Hippocampal formation (tissue), 2 donors: Measurements from ENCODE around the gene SKIDA1.

Experiments used
- DNase-seq, 2 donors: peaks; one replicate each; lab custom pipeline; 2025; lab: John Stamatoyannopoulos, UW

The SKIDA1 gene

DNA sequence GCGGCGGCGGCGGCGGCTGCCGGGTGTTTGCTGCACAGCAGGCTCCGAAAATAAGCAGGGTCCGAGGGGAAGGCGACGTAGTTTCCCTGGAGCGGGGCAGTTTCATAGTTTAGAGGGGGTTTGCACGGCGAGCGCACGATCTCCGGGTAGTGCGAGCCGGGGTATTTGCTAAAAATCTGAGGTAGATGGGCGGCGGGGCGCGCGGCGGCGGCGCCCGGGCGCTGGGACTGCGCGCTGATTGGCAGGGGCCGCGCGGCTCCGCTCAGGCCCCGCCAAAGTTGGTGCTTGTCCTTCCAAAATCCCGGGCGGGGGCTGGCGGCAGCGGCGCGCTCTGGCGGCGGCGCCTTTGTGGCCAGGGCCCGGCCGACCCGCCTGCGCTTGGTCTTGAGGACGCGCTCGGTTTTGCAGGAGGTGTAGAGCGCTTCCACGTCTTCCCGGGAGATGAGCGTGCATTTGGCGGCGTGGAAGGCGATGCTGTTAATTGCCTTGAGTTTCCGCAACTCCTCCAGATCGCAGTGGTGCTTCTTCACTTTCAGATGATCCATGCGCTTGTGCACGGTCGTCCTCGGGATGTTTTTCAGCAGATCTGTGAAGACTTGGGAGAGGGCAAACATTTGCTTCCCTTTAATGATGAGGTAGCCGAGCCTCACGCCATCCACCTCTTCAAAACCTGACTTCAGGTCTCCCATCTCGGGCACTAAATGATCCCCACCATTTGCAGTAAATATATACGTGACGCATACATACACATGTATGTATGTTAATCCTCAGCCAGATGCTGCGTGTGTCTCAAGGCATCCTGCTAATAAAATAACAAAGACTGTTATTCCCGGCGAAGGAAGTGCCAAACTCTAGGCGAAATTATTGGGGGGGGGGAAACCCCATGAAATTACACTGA, 8.1 kb downstream of the SKIDA1 start:
- peak in 1 of 2 donors; percentile 54 for DNase-seq

GRCh38 chr10:21516242-21517131, 9.0 kb downstream of the SKIDA1 start:
- peak; percentile 64 to 66 for DNase-seq

- DNase-seq, result no peak
Measured at GRCh38 chr10:21515361-21516241, 9.9 kb downstream of the SKIDA1 start.

DNA sequence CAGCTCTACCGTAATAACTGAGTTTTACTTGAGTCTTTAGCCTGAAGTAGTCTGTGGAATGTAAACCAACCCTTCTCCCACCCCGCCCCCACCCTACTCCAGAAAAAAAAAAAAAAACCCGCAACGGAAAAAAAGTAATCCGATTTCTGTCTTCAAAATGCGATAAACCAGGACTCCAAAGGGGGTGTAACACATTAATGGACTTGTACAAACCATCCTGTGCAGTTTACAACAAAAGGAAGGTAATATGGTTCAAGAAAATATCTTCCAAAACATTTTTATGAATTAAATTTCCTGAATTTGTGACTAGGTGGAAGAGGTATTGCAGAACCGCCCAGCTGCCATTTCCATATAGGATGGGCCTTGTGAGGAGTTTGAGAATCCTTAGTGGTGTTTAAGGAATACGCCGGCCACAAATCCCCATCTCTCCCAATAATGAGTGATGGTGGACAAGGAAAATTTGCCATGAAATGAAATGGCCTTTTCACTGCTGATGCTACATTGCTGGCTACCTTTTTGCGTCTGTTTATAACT, 10.6 kb downstream of the SKIDA1 start:
- no peak for DNase-seq

DNA sequence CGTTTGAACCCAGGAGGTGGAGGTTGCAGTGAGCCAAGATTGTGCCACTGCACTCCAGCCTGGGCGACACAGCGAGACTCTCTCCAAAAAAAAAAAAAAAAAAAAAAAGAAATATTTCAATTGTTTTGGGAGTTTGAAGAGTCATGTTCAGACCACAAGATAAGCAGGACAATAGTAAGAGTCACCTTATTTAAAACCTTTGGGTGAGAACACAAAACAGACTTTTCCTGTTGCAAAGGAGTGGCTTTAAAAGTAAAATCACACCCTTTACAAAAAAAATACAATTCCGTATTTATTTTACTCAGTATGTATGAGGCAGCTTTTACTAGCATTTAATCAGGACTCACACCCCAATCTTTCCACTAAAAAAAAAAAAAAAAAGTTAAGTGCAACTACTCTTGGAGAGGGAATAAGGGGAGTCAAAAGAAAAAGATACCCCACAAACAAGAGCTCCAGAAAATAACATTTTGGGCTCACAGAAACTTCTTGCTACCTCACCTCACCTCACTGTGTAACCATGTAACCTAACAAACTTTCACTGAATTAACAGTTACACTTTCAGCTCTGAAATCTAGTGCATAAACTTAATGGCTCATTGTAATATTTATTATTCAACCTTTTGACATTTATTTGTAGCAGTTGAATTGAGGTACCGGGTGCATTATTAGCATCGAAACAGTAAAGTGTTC, 11.2 kb downstream of the SKIDA1 start:
- no peak for DNase-seq

GRCh38 chr10:21513405-21513788, 12.1 kb downstream of the SKIDA1 start:
- DNase-seq, result no peak

- no peak for DNase-seq
Measured at GRCh38 chr10:21512573-21513404, 12.7 kb downstream of the SKIDA1 start.

- no peak for DNase-seq
Measured at GRCh38 chr10:21511946-21512572, 13.4 kb downstream of the SKIDA1 start.

DNA sequence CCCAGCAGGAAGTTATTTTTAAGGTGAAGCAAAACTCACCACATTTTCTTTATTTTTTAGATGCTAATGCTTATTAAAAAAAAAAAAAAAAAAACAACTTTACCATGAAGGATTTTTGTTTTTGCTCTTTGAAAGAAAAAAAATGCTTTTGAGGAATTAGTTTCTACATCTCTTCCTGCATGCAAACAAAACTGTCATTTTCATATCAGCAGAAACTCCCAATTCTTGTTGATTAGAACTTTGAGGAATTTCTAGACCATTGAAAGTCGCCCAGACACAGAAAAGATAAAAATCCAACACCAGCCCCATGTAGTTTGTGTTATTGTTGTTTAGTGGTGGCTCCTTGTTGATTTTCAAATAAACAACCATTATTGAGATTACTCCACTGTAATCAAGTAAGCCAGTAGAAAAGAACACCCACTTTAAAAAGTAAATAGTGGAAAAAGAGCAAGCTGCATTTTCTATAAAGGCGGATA, 14.3 kb downstream of the SKIDA1 start:
- no peak for DNase-seq

- DNase-seq, result peak in 1 of 2 donors; percentile 24
Measured at GRCh38 chr10:21510241-21511094, 15.0 kb downstream of the SKIDA1 start.

GRCh38 chr10:21509341-21510240, 15.9 kb downstream of the SKIDA1 start:
- peak in 1 of 2 donors; percentile 33 for DNase-seq

DNA sequence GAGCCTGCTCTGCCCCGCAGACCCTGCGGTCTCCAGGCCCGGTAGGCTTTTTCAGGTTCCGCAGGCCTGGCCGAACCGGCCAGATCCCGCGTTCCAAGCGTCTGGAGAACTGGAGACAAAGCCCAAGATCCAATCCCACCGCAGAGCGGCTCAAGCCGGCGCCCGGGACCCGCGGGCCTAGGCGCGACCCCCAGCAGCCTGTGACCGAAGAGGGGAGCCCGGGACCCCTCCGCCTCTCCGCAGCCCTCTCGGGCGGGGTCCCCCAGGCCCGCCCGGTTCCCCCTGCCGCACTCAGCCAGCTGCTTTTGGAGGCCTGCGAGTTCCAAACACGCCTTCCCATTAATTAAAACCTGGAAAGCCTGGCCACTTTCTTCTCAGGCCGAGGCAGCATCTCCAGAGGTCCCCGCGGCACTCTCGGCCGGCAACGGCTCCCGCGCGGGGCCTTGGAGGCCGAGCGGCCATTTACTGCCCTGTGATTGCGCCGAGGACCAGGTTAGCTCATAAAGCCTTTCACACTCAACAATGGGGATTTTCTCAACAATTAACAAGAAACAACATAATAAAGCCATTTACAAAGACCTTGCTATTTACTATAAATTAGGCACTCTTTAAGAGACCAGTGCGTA, 16.7 kb downstream of the SKIDA1 start:
- DNase-seq, result no peak

- DNase-seq, result no peak
Measured at GRCh38 chr10:21507150-21507549, 18.3 kb downstream of the SKIDA1 start.

DNA sequence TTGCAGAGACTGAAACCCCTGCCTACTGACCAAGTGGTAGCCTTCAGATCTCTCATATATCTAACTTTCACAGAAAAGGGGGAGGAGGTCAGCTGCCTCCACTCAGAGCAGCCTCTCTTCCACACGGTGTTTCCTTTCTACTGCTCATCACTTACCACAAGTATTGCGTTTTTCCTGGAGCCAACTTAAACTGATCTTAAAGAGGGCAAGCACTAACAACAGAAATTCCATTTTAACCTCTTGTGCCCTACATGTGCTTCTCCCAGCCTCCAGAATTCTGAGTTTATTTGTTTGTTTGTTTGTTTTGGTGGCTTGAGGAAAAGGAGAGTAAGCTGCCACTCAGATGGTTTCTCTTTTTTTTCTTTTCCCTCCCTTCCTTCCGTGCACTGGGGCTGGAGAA, 19.1 kb downstream of the SKIDA1 start:
- DNase-seq, result no peak

DNA sequence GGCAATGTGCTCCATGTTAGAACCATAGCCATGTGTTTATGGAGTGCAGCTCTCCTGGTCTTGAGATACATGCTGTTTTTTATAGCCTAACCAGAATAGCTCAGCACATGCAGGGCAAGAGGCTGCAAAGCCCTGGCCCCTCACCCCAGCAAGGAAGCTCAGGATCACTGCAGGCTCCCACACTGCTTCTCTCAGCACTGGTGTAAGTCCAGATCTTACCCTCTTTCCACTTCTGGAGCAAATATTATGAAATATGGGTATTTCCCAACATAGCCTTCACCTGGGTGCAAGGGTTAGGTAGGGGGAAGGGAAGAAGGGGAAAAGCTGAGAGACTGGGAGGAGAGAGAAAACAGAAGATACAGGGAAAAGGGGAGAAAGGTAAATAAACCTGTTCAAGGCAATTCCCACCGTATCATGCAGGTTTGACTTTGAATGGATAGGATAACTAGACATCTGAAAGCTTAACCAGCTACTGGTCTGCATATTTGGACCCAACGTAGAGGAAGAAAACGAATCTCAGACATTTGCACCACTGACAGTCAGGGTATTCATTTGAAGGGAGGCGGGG, 19.7 kb downstream of the SKIDA1 start:
- no peak for DNase-seq

GRCh38 chr10:21503542-21503941, 21.9 kb downstream of the SKIDA1 start:
- DNase-seq, result no peak

GRCh38 chr10:21502348-21502740, 23.1 kb downstream of the SKIDA1 start:
- no peak for DNase-seq
